ENCODE measurements around the gene RNF19B.
"Not testable (repeated sequence)": the region's sequence is repeated elsewhere in the genome, so short reads cannot be mapped to it uniquely, and the experiment has no call there.

The RNF19B gene

DNA sequence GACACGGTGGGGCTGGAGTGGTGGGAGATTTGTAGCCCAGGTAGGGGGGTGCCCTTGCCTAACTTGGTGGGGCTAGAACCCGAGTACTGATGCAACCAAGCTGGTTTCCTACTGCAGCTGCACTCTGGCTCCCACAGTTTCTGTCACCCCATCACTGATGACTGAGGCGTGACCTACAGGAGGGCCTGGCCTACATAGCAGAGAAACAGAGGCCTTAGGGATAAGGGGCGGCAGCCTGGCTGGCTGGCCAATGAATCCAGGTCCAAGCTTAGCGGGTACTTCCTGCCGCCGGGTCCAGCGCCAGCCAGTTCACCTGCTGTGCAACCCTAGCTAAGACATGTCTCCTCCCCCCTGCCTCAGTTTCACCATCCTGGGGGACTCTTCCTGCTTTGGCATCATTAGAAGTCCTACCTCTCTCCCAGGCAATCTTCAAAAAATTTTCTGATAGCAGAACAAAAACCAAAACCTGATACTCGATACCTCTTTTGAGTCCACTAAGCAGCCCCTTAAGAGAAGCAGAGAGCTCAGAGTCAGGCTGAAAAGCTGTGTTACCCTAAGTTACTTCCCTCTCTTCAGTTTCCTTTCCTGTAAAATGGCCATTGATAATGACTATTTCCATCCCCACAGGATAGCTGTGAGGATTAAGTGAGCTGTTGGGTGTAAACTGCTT is 27.3 kb upstream of the RNF19B start:
- no peak for DNase-seq

GRCh38 chr1:32991386-32991785 is 26.8 kb upstream of the RNF19B start:
- DNase-seq, result no peak

GRCh38 chr1:32990887-32991286 is 26.3 kb upstream of the RNF19B start:
- DNase-seq, result no peak

GRCh38 chr1:32989160-32990050 is 24.8 kb upstream of the RNF19B start:
- no peak for DNase-seq

- no peak for DNase-seq
Observed at GRCh38 chr1:32988665-32989064, 24.1 kb upstream of the RNF19B start.

GRCh38 chr1:32985226-32985625 is 20.6 kb upstream of the RNF19B start:
- no peak for DNase-seq

DNA sequence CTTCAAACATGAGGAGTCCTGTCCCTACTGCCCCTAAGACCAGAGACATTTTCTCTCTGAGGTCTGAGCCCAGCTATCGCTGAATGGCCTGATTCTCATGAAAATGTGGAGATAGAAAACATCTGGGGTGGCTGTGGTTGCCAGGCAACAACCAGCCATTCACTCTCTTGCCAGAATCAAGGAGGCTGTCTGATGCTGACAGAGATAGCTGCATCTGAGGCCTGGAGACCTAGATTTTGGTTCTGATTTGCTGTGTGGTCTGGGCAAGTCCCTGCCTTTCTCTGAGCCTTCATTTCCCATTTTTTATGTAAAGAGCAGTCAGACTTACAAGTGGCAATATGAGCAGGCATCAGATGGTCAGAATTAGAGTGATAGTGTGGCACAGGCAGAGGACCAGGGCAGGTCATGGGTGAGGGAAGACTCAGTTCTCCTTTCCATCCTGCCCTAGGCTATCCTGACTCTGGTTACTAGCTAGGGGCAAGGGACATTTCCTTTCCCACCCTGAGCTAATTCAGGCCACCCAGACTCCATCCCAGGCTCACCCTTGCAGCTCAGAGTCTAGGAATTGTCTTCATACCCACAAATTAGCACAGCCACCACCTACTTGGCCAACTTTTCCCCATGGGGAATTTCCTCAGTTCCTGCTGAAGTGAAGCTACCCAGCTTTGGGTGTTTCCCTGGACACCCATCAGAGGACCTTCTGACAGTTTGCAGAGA is 20.0 kb upstream of the RNF19B start:
- DNase-seq, result no peak

DNA sequence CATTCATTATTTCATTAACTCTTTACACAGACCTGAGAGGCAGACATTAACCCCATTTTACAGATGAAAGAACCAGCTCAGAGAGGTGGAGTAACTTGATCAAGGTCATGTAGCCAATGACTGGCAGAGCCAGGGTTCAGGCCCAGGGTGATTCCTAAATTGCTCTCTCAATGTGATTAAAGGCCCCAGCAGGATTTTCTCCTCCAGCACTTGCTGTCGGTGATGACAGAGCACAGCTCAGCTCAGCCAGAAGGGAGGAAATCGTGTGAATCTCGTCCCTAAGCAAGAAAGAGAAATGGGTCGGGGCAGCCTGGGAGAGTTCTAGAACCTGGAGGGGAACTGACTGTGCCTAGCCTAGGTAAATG is 19.5 kb upstream of the RNF19B start:
- no peak for DNase-seq

DNA sequence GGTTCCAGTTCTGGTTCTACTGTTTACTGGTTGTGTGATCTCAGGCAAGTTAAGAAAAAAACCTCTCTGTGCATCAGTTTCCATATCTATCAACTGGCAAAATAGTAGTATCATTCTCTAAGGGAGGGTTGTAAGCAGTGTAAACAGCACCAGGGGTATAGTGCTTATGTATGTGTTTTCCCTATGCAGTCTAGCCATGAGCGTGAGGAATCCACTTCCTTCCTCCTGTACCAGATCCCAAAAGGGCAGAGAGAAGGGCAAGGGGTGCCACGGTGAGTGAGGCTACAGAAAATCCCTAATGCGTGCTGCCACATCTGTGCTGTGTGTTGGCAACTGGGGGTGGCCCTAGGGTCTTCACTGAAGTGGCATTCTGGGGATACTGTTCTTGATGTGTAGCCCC is 18.4 kb upstream of the RNF19B start:
- no peak for DNase-seq

DNA sequence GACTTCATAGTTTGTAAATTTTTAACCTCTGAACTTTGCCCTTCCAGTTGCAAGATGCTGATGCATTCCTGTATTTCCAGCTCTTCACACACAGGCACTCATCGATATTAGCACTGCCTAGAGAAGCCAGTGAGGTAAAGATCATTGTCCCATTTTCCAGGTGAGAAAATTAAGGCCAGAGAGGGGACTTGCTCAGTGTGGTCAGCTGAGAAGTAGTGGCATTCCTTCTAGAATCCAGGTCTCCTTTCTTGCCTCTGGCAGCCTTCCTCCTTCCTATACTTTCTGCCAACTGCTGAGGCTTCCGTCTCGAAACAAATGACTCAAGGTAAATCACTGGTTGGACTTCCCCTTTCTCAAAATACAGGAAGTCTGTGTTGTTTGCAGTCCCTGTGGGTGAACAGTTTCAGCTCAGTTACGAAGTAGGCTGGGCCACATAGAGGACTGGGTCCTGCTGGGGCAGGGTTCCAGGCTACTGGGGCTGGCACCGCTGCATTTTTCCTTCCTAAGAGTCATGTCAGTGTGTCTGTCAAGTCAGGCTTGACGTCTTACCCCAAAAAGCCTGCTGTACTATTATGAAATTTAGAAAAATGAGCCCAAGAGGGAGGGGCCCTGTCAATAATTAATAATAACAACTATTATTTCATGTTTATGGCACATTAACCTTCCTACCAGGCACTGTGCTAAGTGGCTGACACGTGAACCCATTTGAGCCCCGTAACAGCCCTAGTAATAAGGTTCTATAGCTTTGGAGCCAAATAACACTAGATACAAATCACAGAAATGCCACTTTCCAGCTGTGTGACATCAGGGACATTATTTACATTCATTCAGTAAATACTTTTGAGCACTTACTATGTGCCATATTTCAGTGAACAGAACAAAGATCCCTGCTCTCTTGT is 16.6 kb upstream of the RNF19B start:
- DNase-seq, result peak; percentile 46

DNA sequence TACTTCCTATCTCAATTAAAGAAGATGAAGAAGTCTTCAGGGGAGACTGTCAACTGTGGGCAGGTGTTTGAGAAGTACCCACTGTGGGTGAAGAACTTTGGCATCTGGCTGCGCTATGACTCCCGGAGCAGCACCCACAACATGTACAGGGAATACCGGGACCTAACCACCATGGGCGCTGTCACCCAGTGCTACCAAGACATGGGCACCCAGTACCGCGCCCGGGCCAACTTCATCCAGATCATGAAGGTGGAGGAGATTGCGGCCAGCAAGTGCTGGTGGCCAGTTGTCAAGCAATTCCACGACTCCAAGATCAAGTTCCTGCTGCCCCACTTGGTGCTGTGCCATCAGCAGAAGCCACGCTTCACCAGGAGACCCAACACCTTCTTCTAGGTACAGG is 15.5 kb upstream of the RNF19B start:
- no peak for DNase-seq

DNA sequence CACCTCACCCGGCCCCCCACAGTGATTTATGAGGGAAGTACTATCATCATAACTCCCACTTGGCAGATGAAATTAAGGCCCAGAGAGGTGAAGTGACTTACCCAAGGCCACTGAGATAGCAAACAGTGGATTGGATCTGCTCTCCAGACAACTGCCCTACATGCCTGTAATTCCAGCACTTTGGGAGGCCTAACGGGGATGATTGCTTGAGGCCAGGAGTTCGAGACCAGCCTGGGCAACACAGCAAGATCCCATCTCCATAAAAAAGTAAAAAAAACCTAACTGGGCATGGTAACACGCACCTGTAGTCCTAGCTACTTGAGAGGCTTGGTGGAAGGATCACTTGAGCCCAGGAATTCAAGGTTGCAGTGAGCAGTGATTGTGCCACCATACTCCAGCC is 14.2 kb upstream of the RNF19B start:
- DNase-seq, result no peak

- DNase-seq, result no peak
Observed at GRCh38 chr1:32977546-32978087, 13.0 kb upstream of the RNF19B start.

GRCh38 chr1:32975055-32975454 is 10.4 kb upstream of the RNF19B start:
- DNase-seq, result not testable (repeated sequence)

GRCh38 chr1:32973458-32973857 is 8.8 kb upstream of the RNF19B start:
- DNase-seq, result not testable (repeated sequence)

- peak; percentile 45 for DNase-seq
Observed at GRCh38 chr1:32972814-32973428, 8.3 kb upstream of the RNF19B start.

GRCh38 chr1:32971576-32971975 is 7.0 kb upstream of the RNF19B start:
- DNase-seq, result no peak

DNA sequence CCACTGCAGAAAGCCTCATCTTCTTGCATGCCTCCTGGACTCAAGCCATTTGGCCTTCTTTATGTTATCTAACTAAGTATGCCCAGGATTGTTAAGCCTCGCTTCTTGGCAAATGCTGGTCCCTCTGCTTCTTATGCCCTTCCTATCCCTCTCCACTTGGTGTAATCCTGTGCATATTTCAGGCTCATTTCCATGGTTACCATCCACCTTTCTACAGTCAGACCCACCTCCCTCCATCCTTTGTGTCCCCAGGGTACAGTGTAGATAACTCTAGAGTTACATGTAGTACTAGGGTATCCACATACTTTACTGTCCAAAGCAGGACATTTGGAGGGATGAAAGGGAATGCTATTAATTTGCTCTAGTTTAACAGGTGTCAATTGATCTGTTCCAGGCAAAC is 6.5 kb upstream of the RNF19B start:
- no peak for DNase-seq

- DNase-seq, result no peak
Observed at GRCh38 chr1:32969566-32969965, 5.0 kb upstream of the RNF19B start.

- DNase-seq, result no peak
Observed at GRCh38 chr1:32967888-32968568, 3.4 kb upstream of the RNF19B start.

DNA sequence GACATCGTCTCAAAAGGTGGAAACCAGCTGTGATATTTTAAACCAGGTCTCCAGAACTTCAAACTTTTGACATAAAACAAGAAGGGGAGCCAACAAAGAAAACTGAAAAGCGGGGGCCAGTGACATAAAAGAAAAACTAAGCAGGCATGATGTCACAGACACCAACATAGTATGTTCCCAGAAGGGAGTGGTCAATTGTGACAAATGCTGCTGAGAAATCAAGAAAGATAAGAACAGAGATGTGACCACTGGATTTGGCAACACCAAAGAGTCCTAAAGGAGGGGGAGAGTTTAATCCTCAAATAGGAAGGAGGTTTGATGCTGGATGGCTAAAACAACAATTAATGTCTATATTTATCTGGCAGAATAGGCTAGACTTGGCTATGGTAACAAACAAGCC is 2.3 kb upstream of the RNF19B start:
- no peak for DNase-seq

All from 8988T (cell line).